A172 (cell line): ENCODE measurements around the gene SLC25A29. TPM values are rescaled to one million over a fixed set of nuclear protein-coding genes. Genes with fewer than 3 reads are reported as not detected.

Experiments used
- DNase-seq: peaks from one replicate; pipeline ENCODE4 v3.0.0-alpha.2; 2015; ENCODE audit warnings: low spot score
- total RNA-seq: library from RNA; depleted of rRNA; stranded (reverse); fragments of >200 nt; shearing (Covaris generic); gene quantifications from 2 replicates; pipeline ENCODE4 v1.2.3, GENCODE V29; 2014

The SLC25A29 gene
- total RNA-seq, 1 experiment from 2014 or later: 37.5 TPM

DNA sequence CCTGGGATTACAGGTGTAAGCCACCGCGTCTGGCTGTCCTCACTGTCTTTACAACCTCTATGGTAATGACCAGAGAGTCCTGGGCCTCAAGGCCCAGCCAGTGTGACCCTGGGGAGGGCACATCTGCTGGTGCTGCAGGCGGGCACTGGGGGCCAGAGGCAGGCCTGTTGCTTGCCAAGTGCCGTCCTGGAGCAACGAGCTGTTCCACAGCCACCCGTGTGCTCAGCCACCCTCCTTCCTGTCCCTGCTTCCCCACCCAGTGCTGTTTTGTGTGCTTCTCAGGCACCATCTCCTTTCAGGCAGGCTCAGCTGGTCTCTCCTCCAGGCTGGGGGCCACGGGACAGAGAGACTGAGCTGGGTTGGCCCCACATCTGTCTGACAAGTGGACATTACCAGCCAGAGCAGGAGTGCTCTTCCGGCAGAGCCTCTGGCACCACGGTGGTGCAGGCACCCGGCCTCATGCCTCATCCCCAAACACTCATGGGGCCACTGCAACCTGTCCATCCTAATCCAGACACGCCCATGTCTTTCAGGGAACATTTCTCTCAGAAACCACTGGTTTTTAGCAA, 25.9 kb upstream of the SLC25A29 start:
- DNase-seq: no peak

DNA sequence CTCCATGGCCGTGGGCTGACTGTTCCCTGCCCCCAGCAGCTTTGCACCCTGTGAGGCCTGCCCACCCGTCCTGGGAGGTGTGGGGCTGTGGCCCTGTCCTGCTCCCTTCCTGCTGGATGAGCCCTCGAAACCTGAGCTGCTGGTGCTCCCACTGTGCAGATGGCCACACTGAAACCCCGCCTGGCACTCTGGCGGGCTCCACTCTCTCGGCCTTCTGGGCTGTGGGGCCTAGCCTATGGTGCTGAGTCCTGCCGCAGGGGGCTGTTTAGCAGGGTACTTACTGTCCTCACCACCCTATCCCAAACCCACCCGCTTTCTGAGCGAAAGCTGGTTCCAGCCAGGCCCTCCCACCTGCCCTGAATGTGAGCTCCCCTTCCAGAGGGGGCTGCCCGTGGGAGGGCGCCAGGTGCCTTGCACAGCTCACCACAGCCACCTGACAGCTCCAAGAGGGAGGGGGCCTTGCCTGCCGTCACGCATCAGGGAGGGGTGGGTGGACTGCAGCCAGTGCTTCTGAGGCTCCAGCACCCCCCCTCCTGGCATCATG, 24.2 kb upstream of the SLC25A29 start:
- DNase-seq: no peak

DNA sequence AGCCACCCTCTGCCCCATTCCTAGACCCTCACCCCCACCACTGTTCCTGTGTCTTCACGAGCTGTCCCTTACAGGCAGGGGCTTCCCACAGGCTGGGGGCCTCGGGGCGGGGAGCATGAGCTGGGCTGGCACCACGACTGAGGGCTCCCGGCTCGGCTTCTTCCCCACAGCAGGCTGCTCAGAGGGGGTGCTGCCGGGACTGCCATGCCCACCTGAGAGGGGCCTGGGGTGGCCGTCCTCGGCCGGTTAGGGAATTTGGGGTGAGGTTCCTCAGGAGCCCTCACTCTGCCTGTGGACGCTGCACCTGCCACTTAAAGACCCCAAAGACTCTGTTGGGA, 23.7 kb upstream of the SLC25A29 start:
- no peak for DNase-seq

DNA sequence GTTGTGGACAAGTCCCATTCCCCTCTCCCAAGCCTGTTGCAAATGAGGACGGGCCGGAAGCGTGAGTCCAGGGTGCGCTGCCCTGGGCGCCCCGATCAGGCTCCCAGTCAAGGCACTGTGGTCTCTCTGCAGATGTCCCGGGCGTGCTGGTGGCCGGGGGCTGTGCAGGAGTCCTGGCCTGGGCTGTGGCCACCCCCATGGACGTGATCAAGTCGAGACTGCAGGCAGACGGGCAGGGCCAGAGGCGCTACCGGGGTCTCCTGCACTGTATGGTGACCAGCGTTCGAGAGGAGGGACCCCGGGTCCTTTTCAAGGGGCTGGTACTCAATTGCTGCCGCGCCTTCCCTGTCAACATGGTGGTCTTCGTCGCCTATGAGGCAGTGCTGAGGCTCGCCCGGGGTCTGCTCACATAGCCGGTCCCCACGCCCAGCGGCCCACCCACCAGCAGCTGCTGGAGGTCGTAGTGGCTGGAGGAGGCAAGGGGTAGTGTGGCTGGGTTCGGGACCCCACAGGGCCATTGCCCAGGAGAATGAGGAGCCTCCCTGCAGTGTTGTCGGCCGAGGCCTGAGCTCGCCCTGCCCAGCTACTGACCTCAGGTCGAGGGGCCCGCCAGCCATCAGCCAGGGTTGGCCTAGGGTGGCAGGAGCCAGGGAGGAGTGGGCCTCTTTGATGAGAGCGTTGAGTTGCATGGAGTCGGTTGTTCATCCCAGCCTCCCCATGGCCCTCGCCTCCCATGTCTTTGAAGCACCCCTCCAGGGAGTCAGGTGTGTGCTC, 23.2 kb upstream of the SLC25A29 start:
- DNase-seq: no peak

DNA sequence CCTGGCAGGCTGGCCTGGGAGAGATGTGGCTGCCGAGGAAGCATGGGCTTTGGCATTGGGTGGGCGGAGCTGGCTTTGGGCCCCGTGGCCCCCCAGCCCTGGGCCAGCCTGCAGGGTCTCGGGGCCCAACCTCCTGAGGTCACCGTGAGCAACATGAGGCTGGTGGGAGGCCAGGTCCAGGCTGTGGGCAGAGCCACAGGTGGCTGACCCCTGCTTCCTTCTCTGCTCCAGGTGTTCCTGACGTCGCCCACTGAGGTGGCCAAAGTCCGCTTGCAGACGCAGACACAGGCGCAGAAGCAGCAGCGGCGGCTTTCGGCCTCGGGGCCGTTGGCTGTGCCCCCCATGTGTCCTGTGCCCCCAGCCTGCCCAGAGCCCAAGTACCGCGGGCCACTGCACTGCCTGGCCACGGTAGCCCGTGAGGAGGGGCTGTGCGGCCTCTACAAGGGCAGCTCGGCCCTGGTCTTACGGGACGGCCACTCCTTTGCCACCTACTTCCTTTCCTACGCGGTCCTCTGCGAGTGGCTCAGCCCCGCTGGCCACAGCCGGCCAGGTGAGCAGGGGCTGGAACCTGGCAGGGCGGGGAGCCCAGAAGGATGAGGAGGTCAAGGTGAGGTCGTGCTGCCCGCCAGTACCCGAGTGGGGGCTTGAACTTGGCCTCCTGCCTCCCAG, 22.4 kb upstream of the SLC25A29 start:
- no peak for DNase-seq

DNA sequence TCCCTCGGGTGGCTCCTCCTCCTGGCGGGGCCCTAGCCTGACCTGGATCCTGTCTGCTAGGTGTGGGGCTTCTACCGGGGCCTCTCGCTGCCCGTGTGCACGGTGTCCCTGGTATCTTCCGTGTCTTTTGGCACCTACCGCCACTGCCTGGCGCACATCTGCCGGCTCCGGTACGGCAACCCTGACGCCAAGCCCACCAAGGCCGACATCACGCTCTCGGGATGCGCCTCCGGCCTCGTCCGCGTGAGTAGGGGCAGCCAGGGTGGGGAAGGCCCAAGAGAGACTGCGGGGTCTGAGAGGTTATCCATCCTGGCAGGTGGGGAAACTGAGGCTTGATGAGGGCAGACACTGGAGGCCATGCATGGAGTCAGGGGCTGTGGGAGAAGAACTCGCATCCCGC, 20.9 kb upstream of the SLC25A29 start:
- no peak for DNase-seq

DNA sequence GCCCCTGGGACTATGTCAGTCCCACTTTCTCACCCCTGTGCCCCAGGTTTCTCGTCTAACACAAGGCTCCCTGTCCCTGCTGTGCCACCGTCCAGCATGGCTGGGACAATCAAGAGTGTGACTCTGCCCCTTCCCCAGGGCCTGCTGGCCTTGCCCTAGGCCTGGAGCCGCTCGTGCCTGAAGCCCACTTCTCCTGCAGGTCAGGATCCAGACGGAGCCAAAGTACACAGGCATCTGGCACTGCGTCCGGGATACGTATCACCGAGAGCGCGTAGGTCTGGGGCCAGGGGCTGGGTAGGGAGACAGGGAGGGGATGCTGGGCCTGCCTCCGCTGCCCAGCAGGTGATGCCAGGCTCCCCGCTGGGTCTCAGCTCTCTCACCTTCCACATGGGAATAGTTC, 19.7 kb upstream of the SLC25A29 start:
- DNase-seq: no peak

DNA sequence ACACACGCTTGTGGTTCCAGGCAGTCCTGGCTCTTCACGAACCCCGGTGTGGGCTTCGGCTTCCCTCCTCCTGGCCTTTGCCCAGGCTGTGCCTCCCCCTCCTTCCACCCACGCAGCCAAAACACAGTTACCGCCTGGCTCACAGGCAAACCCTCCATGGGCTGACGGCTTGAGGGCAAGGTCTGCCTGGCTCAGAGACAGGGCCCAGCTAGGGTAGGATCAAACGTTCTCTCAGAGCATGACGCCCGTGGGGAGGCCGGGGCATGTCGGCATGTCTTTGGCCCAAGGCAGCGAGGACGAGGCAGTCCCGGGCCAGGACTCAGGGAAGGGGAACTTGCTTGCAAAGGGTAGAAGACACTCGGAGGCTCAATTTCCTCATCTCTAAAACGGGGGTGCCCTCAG, 19.0 kb upstream of the SLC25A29 start:
- no peak for DNase-seq

DNA sequence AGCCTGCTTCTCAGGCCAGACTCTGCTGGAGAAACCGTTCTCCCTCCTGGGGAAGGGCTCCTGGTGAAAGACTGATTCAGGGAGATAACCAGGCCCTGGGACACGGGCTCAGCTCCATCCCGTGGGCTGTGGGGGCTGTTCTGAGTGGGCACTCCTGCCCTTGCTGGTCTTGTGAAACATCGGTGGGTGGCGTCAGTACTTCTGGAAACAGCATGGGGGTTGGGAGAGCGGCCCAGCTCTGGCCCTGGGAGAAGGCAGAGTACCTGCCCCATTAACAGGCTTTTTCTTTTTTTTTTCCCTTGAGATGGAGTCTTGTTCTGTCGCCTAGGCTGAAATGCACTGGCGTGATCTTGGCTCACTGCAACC, 17.7 kb upstream of the SLC25A29 start:
- no peak for DNase-seq

DNA sequence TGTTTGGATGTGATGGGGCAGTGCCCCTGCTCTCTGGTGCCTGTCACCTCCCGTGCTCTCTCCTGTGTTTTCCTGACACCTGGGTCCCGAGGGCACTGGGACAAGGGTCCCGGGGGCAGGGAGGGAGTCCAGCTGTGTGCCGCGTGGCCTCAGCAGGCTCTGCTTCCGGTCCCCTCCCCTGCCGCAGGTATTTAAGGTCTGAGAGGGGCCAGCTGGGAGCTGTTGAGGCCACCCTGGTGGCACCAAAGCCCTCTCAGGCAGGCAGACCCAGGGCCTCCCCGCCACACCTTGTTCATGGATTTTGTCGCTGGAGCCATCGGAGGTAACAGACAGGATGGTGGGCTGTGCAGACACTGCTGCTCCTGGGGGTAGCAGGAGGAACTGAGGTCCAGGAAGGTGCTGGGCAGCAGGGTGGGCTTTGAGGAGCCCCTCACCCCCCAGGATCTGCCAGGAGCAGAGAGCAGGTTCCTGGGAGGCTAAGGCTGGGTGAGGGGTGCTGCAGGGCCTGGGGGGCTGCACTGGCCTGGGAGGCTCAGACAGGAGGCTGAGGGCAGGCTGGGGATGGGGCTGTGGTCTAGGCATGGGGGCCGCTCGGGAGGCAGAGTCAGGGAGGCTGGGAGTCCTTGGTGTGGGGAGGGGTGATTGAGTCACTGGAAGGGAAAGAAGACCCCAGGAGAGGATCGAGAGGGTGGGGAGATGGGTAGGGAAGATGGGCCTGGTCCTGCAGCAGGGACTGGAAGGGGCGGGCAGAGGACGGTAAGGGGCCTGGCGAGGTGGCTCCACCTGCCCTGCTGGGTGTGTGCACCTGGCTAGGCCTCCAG, 17.1 kb upstream of the SLC25A29 start, which contains the start of gene SLC25A47:
Gene SLC25A47 (plus strand): TSS at position 219 of the 821 bp plus-strand sequence. CDS start 76 bp downstream, at position 295.
- no peak for DNase-seq

DNA sequence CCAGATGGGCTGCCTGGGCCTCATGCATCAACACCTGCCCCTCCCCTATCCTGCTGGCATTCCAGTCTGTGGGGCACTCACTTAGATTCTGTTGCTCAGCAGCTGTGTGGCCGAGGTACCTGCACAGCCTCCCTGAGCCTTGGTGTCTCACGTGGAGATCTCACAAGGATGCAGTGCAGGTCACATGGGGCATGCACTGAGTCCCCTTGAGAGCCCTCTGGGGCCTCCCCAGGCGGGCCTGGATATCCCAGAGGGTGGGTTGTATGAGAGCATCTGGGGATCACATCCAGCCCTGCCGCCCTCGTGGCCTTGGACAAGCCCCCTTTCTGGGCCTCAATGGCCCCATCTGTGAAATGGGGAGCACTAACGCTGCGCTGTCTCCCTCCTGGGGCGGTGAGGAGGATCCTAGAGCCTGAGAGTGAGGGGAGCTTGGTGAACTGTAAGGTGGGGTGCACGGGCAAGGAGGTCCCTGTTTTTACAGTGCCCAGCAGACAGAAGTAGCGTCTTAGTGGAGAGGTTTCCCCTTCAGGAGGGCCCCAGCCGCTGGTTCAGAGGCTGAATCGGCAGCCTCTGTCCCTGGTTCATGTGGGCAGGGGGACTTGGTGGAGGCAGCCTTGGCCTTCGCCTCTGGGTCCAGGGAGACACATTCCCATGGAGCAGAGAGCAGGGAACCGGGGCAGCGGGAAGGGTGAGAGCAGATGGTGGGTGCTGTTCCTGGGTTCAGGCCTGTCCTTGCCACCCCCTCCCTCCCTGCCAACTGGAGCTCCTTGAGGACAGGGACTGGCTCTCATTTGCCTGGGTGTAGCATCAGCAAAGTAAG, 16.1 kb upstream of the SLC25A29 start:
- no peak for DNase-seq

DNA sequence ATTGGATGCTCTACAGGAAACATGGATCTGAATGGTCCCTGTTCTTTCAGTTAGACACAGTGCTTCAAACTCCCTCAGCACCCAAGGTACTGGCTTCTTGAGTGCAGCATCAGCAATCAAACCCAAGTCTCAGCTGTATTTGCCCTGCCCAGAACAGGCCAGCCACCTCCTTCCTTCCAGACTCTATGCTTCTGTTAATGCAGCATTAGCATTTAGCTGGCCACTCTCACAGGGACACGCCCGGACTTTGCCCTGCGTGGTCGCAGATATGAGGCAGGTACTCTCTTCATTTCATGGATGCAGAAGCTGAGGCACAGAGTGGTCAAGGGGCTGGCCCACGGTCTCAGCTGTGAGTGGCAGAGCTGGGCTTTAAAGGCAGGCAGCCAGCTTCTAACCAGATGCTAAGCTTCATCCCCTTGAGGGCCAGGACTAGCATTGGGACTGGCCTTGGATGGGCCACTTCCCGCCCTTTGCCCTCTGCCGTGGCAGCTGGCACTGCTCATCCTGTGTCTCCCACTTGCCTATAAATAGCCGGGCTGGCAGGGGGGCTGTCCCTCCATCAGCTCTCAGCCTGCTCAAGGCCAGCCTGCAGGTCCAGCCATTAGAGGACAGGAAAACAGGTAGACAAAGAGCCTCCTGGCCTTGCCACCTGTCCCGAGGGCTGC, 15.4 kb upstream of the SLC25A29 start:
- DNase-seq: no peak

DNA sequence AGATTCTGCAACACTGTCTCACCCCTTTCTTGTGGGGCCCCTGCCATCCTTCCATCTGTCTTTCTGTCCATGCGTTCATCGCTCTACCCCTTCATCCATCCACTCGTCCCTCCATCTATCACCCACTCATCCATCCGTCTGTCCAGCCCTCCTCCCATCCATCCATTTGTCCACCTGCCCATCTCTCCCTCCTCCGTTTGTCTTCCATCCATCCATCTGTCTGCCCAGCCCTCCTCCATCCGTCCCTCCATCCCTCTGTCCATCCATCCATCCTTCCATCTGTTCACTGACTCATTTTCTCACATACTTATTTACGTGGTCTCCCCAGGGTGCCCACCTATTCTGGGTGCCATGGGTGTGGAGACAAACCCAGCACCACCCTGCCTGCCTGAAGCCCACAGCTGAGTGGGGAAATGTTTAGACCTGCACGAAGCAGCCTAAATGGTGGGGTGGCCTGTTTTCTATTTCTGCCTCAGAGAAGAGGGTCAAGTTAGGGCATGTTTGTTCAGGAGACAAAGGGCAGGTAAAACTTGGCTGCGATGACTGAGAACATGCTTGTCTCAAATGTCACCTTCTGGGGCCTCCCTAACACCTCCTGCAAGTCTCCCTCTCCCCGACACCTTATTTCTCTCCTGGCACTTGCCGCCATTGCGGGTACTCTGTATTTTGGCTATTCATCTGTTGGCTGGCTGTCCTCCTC, 14.1 kb upstream of the SLC25A29 start:
- no peak for DNase-seq

DNA sequence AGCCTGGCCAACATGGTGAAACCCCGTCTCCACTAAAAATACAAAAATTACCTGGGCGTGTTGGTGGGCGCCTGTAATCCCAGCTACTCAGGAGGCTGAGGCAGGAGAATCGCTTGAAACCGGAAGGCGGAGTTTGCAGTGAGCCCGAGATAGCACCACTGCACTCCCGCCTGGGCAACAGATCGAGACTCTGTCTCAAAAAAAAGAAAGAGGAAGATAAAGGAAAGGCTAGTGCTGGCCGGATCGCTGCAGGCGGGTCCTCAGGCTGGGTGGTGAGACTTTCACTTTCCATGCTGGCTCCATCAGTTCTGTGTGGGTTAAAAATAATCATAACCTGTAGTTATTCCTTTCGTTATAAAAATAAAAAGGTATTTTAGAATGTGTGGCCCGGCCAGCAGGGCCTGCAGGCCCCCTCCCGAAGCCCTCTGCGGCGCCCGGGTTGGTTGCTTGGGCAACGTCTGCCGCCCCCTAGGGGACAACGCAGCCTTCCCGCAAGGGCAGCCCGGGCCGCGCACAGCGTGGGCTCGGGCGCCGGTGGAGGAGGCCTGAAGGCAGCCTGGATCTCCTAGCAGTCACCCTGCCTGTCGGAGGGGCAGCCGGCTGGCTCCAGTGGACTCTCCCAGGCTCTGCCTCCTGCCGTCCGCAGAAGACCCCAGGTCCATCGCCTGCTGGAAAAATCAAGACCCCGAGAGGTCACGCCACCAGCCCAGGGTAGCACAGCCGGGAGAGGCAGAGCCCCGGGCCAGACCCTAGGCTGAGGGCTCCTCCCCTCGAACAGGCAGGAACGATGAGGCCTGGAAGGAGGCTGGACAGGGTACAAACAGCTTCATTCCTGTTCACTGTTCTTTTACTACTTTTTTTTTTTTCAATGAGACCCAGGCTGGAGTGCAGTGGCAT, 11.9 kb upstream of the SLC25A29 start:
- no peak for DNase-seq

DNA sequence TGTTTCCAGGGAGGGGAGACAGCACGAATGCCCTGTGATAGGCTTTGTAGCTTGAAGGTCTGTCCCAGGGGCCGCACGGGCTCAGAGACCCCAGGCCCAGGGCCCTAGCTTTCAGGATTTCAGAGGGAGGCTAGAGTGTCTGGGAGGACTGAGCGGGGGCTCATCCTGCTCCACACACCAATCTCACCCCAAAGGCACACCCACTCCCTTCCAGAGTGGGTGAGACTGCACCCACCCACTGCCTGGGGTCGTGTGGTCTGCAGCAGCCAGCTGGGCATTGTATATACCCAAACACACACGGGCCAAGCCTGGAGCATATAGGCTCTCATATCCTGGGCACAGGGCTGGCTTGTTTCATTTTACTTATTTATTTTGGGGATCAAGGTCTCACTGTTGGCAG, 11.1 kb upstream of the SLC25A29 start:
- DNase-seq: no peak

DNA sequence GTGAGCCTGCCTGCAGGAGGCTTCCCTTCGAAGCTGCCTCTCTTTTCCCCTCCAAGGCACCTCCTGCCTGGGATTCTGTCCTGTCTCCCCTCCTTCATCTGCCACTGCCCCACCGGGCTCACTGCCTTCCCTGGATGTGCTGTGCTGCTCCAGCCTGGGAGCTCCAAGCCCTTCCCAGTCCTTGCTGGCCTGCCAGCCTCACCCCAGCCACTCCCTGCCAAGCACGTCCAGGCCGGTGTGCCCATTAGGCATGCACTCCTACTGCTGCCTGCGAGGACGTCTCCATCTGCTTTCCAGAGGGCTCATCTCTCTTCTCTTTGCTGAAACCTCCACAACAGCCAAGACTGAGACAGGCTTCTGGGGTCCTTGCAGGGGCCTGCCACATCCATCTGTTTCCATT, 8.5 kb upstream of the SLC25A29 start:
- no peak for DNase-seq

DNA sequence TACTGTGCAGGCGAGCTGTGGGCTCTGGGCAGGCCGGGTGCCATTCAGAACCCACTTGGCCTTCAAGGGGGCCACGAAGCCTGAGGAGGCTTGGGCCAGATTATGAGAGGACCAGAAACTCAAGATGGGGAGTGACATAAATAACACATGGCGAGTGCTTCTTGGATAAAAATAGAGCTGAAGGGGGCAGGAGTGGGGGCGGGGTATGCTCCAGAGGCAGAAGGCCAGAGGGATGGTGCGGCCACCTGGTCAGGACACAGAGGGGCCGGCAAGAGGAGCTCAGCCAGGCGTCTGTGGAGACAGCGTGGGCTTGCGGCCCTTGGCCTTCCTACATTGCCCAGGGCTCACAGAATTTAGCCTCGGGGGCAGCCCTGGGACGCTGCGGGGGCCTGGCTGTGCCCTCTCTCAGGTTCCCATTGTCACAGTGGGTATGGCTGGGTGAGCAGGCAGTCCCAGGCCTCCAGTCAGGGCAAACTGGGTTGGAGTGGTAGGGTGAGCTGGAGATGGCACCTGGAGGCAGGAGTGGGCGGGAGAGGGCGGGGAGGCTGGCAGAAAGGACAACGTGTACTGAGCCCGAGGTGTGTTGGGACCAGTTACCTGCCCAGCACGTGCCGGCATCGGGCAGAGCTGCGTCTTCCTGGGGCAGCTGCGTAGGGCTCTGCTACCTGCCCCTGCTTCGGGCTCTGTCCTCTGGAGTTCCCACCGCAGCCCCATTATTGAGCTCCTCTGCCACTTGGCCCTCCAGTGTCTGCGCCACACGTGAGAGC, 7.4 kb upstream of the SLC25A29 start:
- DNase-seq: no peak

DNA sequence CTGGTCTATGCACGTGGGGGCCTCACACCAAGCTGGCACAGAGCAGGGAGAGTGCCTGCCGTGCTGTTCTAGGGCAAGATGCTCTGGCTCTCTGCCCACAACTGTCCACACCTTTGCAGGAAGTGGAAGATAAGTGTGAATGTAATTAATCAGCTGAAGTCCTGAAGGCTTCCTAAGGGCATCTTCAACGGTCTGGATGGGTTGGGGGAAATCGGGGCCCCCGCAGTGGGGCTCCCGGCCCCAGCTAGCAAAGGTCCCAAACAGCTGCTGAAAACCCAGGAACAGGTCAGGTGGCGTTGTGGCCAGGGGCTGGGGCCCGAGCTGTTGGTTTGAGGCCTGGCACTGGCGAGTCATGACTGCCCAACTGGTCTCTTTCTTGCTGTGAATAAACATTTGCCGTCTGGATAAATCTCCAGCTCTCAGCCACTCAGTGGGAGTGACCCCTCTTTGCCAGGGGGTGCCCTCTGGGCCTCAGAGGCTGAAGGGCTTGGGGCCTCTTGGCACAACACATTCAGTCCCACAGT, 6.7 kb upstream of the SLC25A29 start:
- DNase-seq: no peak
